Endothelial cell (in vitro differentiated cells): ENCODE data around the gene RBP4. TPM values are rescaled to one million over a fixed set of nuclear protein-coding genes. Genes with fewer than 3 reads are reported as not detected.

Source experiments
- DNase-seq: peaks from one replicate; pipeline ENCODE4 v3.0.0; 2021; ENCODE audit warnings: low spot score
- H3K27ac Mint-ChIP-seq: one replicate; pipeline ENCODE4 v1.8.0; 2021; ENCODE audit warnings: mixed read lengths, inconsistent platforms; ENCODE audit not compliant: unreplicated experiment
- H3K27me3 Mint-ChIP-seq: one replicate; pipeline ENCODE4 v1.8.0; 2021; ENCODE audit warnings: mild to moderate bottlenecking, moderate library complexity, mixed read lengths, inconsistent platforms; ENCODE audit not compliant: unreplicated experiment
- H3K36me3 Mint-ChIP-seq: one replicate; pipeline ENCODE4 v1.8.0; 2021; ENCODE audit warnings: mild to moderate bottlenecking, low read depth, mixed read lengths, inconsistent platforms; ENCODE audit not compliant: unreplicated experiment
- H3K4me1 Mint-ChIP-seq: one replicate; pipeline ENCODE4 v1.8.0; 2021; ENCODE audit warnings: mild to moderate bottlenecking, mixed read lengths, inconsistent platforms; ENCODE audit not compliant: unreplicated experiment
- H3K4me3 Mint-ChIP-seq: one replicate; pipeline ENCODE4 v1.8.0; 2021; ENCODE audit warnings: mild to moderate bottlenecking, mixed read lengths, inconsistent platforms; ENCODE audit not compliant: unreplicated experiment
- H3K9me3 Mint-ChIP-seq: one replicate; pipeline ENCODE4 v1.8.0; 2021; ENCODE audit warnings: mixed read lengths, inconsistent platforms; ENCODE audit not compliant: unreplicated experiment
- total RNA-seq: library from RNA; stranded (reverse); fragmentation: NEBNext Ultra II Directional; extraction: Animal tissue kit (Norgen Biotek cat#: 25700); gene quantifications from one replicate; pipeline ENCODE4 v1.2.1, GENCODE V29; 2021; ENCODE audit not compliant: unreplicated experiment
- TF ChIP-seq, protein P1 (sequence below): fragments of 200-600 bp; sonication (generic); IDR thresholded peaks from one replicate; pipeline ENCODE4 v1.5.0; 2021; ENCODE audit warnings: antibody characterized with exemption; ENCODE audit not compliant: unreplicated experiment

Gene RBP4
- total RNA-seq, 1 donor from 2014 or later: not detected

DNA sequence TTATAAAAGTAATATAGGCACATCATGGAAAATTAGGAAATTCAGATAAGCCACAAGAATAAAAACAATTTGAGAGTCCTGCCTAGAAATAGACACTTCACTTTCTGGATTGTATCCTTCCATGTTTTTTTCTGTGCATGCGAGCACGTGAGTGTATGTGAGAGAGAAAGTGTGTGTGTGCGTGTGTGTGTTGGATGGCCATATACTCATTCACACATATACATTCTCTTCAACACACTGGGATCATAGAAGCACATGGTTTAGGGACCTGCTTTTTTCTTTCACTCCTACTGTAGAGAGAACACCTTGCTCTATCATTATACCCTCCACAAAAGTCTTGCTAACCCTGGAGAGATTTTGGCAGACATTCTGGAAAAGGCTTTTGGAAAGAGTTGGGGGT lies 27.1 kb downstream of the RBP4 start:
- Mint-ChIP-seq H3K27me3 (peaks cover 6% of the 10 kb centered on the region), H3K27ac (no peak overlapping the region), H3K4me3 (no peak overlapping the region), H3K36me3 (no peaks in the 10 kb centered on the region), H3K4me1 (peaks cover 16% of the 10 kb centered on the region), H3K9me3 (no peaks in the 10 kb centered on the region)
- TF ChIP-seq, protein P1, sequence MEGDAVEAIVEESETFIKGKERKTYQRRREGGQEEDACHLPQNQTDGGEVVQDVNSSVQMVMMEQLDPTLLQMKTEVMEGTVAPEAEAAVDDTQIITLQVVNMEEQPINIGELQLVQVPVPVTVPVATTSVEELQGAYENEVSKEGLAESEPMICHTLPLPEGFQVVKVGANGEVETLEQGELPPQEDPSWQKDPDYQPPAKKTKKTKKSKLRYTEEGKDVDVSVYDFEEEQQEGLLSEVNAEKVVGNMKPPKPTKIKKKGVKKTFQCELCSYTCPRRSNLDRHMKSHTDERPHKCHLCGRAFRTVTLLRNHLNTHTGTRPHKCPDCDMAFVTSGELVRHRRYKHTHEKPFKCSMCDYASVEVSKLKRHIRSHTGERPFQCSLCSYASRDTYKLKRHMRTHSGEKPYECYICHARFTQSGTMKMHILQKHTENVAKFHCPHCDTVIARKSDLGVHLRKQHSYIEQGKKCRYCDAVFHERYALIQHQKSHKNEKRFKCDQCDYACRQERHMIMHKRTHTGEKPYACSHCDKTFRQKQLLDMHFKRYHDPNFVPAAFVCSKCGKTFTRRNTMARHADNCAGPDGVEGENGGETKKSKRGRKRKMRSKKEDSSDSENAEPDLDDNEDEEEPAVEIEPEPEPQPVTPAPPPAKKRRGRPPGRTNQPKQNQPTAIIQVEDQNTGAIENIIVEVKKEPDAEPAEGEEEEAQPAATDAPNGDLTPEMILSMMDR: no peak
- no peak for DNase-seq

DNA sequence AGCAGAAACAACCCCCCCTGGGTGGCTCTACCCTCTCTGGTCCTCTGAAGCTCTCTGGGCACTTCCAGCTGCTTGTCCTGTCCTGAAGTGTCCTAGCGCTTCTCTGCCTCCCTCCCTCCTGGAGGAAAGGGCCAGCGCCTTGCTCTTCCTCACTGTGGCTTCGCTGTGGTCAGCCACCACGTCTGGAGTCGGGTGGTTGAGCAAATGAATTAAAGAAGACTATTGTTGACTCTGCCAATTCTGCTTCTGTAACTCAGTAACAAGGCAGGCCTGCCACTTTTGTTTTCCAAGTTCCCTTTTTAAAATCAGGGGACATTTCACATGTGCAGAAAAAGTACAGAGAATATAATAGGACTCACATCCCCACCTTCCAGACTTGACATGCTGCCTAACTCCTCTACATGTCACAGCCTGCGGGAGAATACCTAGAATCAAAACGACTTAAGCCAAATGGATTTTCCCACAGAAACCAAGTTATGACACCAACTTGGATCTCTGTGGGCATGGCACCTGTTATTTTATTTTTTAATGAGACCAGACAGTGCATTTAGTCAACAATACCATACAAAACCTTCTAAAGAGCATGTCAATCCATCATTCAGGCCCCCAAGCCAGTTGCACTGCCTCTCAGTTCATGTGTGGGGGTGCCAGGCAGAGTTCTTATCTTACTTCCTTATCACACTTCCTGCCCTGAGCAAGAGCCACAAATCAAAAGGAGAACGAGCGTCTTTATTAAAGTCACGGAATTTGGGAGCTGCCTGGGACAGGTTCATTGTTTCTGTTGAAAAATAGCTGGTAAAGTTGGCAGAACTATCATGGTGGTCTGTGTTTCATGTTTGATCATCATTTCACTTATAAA lies 27.8 kb downstream of the RBP4 start:
- peaks cover 16% of the 10 kb centered on the region for H3K4me1 Mint-ChIP-seq
- no peaks in the 10 kb centered on the region for H3K9me3 Mint-ChIP-seq
- no peak for DNase-seq
- no peak overlapping the region for H3K27ac Mint-ChIP-seq
- H3K4me3 Mint-ChIP-seq: no peak overlapping the region
- peaks cover 9% of the 10 kb centered on the region for H3K27me3 Mint-ChIP-seq
- no peaks in the 10 kb centered on the region for H3K36me3 Mint-ChIP-seq
- TF ChIP-seq, protein P1: no peak

DNA sequence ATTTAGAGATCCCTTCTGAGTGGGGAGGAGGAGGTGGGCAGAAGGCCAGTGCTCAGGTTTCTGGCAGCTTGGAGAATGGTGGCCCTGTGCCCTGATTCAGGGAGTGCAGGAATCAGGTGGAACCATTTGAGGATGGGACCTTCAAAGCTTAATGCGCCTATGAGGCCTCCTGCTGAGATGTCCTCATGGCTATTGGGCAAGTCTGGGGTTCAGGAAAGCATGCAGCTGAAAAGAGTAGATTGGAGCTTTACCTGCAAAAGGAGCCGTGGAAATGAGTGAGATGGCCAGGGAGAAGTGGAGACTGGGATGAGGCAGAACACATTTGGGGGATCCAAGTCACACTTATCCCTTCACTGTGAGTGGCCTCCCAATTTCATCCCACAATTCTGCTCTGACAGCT lies 28.4 kb downstream of the RBP4 start:
- Mint-ChIP-seq H3K36me3 (no peaks in the 10 kb centered on the region), H3K27me3 (peaks cover 12% of the 10 kb centered on the region), H3K4me3 (no peak overlapping the region), H3K27ac (no peak overlapping the region), H3K4me1 (peaks cover 16% of the 10 kb centered on the region), H3K9me3 (no peaks in the 10 kb centered on the region)
- no peak for DNase-seq
- TF ChIP-seq, protein P1: no peak

DNA sequence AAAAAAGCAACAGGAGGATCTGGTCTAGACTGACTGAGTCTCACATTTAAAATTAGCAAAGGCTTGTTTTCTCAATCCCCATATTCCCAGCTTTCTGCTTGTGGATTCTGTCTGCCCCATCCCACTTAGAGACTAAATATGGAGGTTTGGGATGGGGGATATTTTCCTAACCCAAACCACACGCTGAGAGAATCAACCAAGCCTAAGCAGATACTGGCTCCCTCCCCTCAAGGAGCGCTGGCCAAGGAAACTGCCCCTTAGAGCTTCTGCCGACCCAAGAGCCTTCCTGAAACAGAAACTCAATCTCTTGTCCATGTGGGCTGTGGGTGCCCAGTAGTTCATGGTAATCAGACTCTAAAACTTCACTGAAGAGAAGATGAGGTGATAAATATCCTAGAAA lies 30.7 kb downstream of the RBP4 start:
- H3K4me3 Mint-ChIP-seq: no peak overlapping the region
- no peaks in the 10 kb centered on the region for H3K36me3 Mint-ChIP-seq
- no peak overlapping the region for H3K27ac Mint-ChIP-seq
- peaks cover 18% of the 10 kb centered on the region for H3K27me3 Mint-ChIP-seq
- H3K4me1 Mint-ChIP-seq: peaks cover 16% of the 10 kb centered on the region
- TF ChIP-seq, protein P1: no peak
- no peak for DNase-seq
- H3K9me3 Mint-ChIP-seq: no peaks in the 10 kb centered on the region

DNA sequence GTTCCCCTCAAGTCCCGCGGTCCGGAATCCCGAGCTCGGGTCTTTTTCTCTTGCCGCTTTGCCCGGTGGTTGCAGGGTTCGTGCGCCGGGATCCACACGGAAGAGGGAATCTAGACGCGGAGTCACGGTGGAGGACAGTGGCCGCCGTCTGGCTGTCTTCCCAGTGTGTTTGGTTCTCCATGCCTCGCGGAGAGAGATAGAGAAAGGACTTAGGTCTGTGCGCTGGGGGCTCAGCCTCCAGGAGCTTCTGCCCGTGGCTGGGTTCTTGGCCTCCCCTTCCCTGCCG lies 33.0 kb downstream of the RBP4 start:
- no peaks in the 10 kb centered on the region for H3K36me3 Mint-ChIP-seq
- DNase-seq: no peak
- TF ChIP-seq, protein P1: no peak
- peaks cover 11% of the 10 kb centered on the region for H3K4me1 Mint-ChIP-seq
- H3K27me3 Mint-ChIP-seq: peaks cover 20% of the 10 kb centered on the region
- H3K4me3 Mint-ChIP-seq: no peak overlapping the region
- H3K9me3 Mint-ChIP-seq: no peaks in the 10 kb centered on the region
- no peak overlapping the region for H3K27ac Mint-ChIP-seq
